IPS-NIHi11 (cell line): ENCODE data around the gene ART3.
"Not testable (repeated sequence)": the region's sequence is repeated elsewhere in the genome, so short reads cannot be mapped to it uniquely, and the experiment has no call there.

Experiments used
- DNase-seq: peaks from one replicate; pipeline ENCODE4 v3.0.0; 2012; ENCODE audit warnings: mixed read lengths, low spot score

Gene ART3

GRCh38 chr4:76074468-76074867 is at the start of gene ART3:
ART3 (plus strand) TSS chr4:76074709; CDS start chr4:76075890, 1,181 bp downstream.
- no peak for DNase-seq

- no peak for DNase-seq
Observed at GRCh38 chr4:76028350-76028765, 46.2 kb upstream of the ART3 start.

GRCh38 chr4:76029300-76029699 is 45.2 kb upstream of the ART3 start:
- no peak for DNase-seq

GRCh38 chr4:76035141-76035540 is 39.4 kb upstream of the ART3 start:
- DNase-seq, result no peak

GRCh38 chr4:76035799-76036380 is 38.6 kb upstream of the ART3 start, which contains the start of gene CXCL11:
CXCL11 (minus strand) TSS chr4:76036070; CDS start chr4:76035987, 83 bp downstream.
- no peak for DNase-seq

GRCh38 chr4:76036855-76037254 is 37.7 kb upstream of the ART3 start:
- DNase-seq, result no peak

- DNase-seq, result not testable (repeated sequence)
Observed at GRCh38 chr4:76042241-76042998, 32.1 kb upstream of the ART3 start.

- not testable (repeated sequence) for DNase-seq
Observed at GRCh38 chr4:76043306-76043705, 31.2 kb upstream of the ART3 start.

- not testable (repeated sequence) for DNase-seq
Observed at GRCh38 chr4:76044686-76045085, 29.8 kb upstream of the ART3 start.

GRCh38 chr4:76049860-76050416 is 24.6 kb upstream of the ART3 start:
- DNase-seq, result not testable (repeated sequence)

GRCh38 chr4:76050560-76051050 is 23.9 kb upstream of the ART3 start:
- not testable (repeated sequence) for DNase-seq

- no peak for DNase-seq
Observed at GRCh38 chr4:76053730-76054129, 20.8 kb upstream of the ART3 start.

- no peak for DNase-seq
Observed at GRCh38 chr4:76055016-76055415, 19.5 kb upstream of the ART3 start.

- no peak for DNase-seq
Observed at GRCh38 chr4:76055421-76055820, 19.1 kb upstream of the ART3 start.

- DNase-seq, result no peak
Observed at GRCh38 chr4:76058302-76058701, 16.2 kb upstream of the ART3 start.

- no peak for DNase-seq
Observed at GRCh38 chr4:76058888-76059426, 15.6 kb upstream of the ART3 start.

- DNase-seq, result no peak
Observed at GRCh38 chr4:76059750-76060149, 14.8 kb upstream of the ART3 start.

GRCh38 chr4:76060506-76060905 is 14.0 kb upstream of the ART3 start:
- no peak for DNase-seq

GRCh38 chr4:76061421-76061820 is 13.1 kb upstream of the ART3 start:
- no peak for DNase-seq

GRCh38 chr4:76061982-76062381 is 12.5 kb upstream of the ART3 start:
- DNase-seq, result no peak

GRCh38 chr4:76066546-76066945 is 8.0 kb upstream of the ART3 start:
- DNase-seq, result no peak

- DNase-seq, result peak; percentile 77
Observed at GRCh38 chr4:76067652-76068286, 6.7 kb upstream of the ART3 start.
